SJCRH30 (cell line): ENCODE measurements around the gene WDR38. TPM values are rescaled to one million over a fixed set of nuclear protein-coding genes. Genes with fewer than 3 reads are reported as not detected.

ENCODE experiments used
- DNase-seq, 2 experiments: peaks; one replicate each; pipeline ENCODE4 v3.0.0-alpha.2; 2015 to 2020
- H3K27ac ChIP-seq: fragments of 250-450 bp; sonication (Bioruptor Pico); 2 replicates; pipeline ENCODE4 v1.5.1; 2020; ENCODE audit warnings: mild to moderate bottlenecking, moderate library complexity
- H3K27me3 ChIP-seq: fragments of 250-450 bp; sonication (Bioruptor Pico); 2 replicates; pipeline ENCODE4 v1.5.1; 2020; ENCODE audit warnings: mild to moderate bottlenecking, moderate library complexity
- H3K36me3 ChIP-seq: fragments of 250-450 bp; sonication (Bioruptor Pico); 2 replicates; pipeline ENCODE4 v1.5.1; 2020; ENCODE audit warnings: mild to moderate bottlenecking, moderate library complexity
- H3K4me1 ChIP-seq: fragments of 250-450 bp; sonication (Bioruptor Pico); 2 replicates; pipeline ENCODE4 v1.5.1; 2020; ENCODE audit warnings: mild to moderate bottlenecking, moderate library complexity
- H3K4me3 ChIP-seq: fragments of 250-450 bp; sonication (Bioruptor Pico); 2 replicates; pipeline ENCODE4 v1.5.1; 2020; ENCODE audit warnings: mild to moderate bottlenecking, moderate library complexity
- H3K9me3 ChIP-seq: fragments of 250-450 bp; sonication (Bioruptor Pico); replicated peaks from 2 replicates; pipeline ENCODE4 v1.5.1; 2020; ENCODE audit warnings: mild to moderate bottlenecking, moderate library complexity
- total RNA-seq: library from RNA; depleted of rRNA; stranded (reverse); fragments of >200 nt; shearing (Covaris generic); gene quantifications from 2 replicates; pipeline ENCODE4 v1.2.3, GENCODE V29; 2014; rRNA removed

WDR38 gene, protein sequence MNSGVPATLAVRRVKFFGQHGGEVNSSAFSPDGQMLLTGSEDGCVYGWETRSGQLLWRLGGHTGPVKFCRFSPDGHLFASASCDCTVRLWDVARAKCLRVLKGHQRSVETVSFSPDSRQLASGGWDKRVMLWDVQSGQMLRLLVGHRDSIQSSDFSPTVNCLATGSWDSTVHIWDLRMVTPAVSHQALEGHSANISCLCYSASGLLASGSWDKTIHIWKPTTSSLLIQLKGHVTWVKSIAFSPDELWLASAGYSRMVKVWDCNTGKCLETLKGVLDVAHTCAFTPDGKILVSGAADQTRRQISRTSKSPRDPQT
- not detected in 2 replicates for total RNA-seq

DNA sequence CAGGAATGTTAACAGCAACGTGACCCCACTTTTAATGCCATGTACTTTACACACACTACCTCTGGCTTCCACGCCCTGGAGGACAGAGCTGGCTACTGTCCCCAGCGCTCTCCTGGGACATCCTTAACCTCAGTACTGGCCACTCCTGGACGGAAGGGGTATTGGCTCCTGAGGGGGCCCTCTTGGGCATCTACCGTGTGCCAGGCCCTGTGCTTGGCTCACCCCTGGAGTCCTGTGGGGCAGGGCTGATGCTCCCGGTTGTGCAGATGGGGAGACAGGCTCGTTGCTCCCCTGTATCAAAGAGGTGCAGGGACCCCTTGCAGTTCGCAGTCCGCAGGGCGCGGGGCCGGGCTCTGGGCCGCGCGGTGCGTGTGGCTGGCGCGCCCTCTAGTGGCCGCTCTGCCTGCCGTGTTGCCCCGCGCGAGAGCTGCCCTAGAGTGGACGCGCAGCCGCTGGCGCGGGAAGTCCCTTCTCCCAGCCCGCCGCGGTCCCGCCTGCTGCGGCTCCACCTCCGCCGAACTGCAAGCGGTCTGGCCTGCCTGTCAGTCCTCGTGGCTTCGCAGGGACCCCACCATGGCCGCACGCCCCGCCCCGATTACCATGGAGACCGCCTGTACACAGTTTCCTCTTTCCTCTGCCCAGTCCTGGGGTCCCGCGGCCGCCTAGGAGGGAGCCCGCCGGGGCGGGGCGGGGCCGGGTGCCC is at the start of gene WDR38:
Gene WDR38 (plus strand): TSS at position 632 of the 703 bp plus-strand sequence. CDS start 72 bp downstream, outside the sequence.
- Histone ChIP-seq H3K27ac (no peak within 1 kb of the TSS), H3K27me3 (no peaks in the 10 kb centered on the region), H3K4me3 (peak within 1 kb of the TSS; percentile 51), H3K36me3 (peaks cover 18% of the 10 kb centered on the region), H3K9me3 (no peaks in the 10 kb centered on the region), H3K4me1 (peaks cover 18% of the 10 kb centered on the region)
- peak; percentile 87 to 89 for DNase-seq

DNA sequence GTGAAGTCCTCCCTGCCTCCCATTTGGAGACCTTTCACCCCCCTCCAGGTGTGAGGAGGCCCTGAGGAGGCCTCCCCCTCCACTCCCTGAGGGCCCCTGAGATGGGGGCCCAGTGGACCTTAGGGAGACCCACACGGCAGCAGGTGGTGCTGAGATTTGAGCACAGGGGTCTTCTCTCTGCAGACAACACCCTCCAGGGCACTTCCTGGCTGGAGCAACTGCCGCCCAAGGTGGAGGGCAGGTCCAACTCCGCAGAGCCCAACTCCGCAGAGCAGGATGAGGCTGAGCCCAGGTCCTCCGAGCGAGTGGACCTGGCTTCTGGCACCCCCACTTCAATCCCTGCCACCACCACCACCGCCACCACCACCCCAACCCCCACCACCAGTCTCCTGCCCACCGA is 49.3 kb upstream of the WDR38 start:
- Histone ChIP-seq H3K9me3 (no peaks in the 10 kb centered on the region), H3K4me1 (peaks cover 23% of the 10 kb centered on the region), H3K27ac (no peak overlapping the region), H3K36me3 (no peaks in the 10 kb centered on the region), H3K4me3 (no peak overlapping the region), H3K27me3 (no peaks in the 10 kb centered on the region)
- DNase-seq = no peak

DNA sequence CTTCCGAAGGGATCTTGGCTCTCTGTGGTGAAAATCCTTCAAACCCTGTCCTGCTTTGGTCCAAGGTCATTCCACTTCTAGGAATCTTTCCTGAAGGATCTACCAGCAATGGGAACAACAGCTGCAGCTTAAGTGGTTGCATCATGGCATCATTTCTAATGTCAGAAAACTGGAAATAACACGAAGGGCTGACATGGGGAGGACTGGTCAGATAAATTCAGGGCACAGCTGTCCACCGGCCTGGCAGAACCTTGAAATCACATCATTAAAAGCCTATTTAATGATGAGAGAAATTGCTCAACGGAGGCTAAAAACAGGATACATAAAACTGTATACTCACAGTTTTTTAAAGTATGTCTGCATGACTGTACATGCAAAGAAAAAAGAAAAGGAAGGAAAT is 48.1 kb upstream of the WDR38 start:
- Histone ChIP-seq H3K36me3 (no peaks in the 10 kb centered on the region), H3K27ac (peak overlapping the region; percentile 62), H3K9me3 (no peaks in the 10 kb centered on the region), H3K27me3 (no peaks in the 10 kb centered on the region), H3K4me3 (no peak overlapping the region), H3K4me1 (peaks cover 24% of the 10 kb centered on the region)
- DNase-seq = peak; percentile 77 to 87

DNA sequence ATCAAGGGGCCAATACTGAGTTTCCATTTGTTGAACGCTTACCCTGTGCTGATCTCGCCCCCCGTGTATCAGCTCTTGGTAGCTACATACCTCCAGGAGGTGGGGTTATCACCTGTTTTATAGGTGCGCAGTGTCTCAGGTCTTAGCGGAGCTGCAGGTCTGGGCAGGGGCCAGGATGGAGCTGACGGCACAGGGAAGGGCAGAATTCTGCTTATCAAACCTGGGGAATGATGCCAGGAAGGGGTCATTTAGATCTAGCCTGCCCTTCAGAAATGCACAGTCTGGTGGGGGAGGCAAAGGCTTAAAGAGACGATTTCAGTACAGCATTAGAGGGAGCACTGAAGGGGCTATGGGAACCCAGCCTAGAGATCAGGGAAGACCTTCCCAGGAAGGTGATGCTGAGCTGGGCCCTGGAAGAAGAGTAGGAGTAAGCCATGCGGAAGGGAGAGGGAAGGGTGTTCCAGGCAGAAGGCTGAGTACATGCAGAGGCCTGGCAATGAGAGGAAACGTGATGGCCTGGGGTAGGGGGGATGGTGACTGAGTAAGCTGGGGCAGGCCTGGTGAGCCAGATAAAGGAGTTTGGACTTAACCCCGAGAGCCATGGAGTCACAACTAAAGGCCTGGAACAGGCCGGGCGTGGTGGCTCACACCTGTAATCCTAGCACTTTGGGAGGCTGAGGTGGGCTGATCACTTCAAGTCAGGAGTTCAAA is 44.9 kb upstream of the WDR38 start:
- H3K36me3 ChIP-seq = no peaks in the 10 kb centered on the region
- no peak overlapping the region for H3K27ac ChIP-seq
- H3K4me1 ChIP-seq = peaks cover 49% of the 10 kb centered on the region
- DNase-seq = no peak
- H3K4me3 ChIP-seq = no peak overlapping the region
- no peaks in the 10 kb centered on the region for H3K9me3 ChIP-seq
- no peaks in the 10 kb centered on the region for H3K27me3 ChIP-seq

DNA sequence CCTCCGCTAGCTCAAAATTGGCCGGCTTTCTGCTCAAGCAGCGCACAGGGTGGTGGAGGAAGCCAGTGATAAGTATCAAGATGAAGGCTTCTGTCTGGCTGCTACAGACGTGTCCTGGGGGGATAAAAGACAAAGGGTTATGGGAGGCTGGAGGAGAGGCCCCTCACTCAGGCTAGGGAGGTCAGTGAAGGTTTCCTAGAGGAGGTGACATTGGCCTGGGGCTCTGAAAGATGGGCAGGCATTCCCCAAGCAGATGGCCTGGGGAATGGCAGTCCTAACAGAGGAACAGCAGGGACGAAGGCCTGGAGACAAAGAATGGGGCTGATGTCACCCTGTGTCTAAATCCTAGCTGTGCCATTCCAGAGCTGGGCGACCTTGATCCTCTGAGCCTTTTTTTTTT is 44.0 kb upstream of the WDR38 start:
- Histone ChIP-seq H3K4me3 (no peak overlapping the region), H3K4me1 (peaks cover 57% of the 10 kb centered on the region), H3K36me3 (no peaks in the 10 kb centered on the region), H3K9me3 (no peaks in the 10 kb centered on the region), H3K27ac (no peak overlapping the region), H3K27me3 (no peaks in the 10 kb centered on the region)
- no peak for DNase-seq

DNA sequence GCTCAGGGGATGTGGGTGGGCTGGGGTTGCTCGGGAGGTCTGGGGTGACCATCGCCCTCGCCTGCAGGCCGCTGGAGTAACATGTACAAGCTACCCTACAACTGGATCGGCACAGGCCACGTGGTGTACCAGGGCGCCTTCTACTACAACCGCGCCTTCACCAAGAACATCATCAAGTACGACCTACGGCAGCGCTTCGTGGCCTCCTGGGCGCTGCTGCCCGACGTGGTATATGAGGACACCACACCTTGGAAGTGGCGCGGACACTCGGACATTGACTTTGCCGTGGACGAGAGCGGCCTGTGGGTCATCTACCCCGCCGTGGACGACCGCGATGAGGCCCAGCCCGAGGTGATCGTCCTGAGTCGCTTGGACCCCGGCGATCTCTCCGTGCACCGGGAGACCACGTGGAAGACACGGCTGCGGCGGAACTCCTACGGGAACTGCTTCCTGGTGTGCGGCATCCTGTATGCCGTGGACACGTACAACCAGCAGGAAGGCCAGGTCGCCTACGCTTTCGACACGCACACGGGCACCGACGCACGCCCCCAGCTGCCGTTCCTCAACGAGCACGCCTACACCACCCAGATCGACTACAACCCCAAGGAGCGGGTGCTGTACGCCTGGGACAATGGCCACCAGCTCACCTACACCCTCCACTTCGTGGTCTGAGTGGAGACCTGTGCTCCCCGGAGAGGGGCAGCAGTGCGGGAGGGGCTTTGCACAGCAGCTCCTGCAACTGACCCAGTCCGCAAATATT is 43.3 kb upstream of the WDR38 start:
- H3K27me3 ChIP-seq = no peaks in the 10 kb centered on the region
- peak overlapping the region; percentile 91 for H3K27ac ChIP-seq
- H3K4me3 ChIP-seq = no peak overlapping the region
- peaks cover 54% of the 10 kb centered on the region for H3K4me1 ChIP-seq
- no peaks in the 10 kb centered on the region for H3K9me3 ChIP-seq
- no peaks in the 10 kb centered on the region for H3K36me3 ChIP-seq
- no peak for DNase-seq

DNA sequence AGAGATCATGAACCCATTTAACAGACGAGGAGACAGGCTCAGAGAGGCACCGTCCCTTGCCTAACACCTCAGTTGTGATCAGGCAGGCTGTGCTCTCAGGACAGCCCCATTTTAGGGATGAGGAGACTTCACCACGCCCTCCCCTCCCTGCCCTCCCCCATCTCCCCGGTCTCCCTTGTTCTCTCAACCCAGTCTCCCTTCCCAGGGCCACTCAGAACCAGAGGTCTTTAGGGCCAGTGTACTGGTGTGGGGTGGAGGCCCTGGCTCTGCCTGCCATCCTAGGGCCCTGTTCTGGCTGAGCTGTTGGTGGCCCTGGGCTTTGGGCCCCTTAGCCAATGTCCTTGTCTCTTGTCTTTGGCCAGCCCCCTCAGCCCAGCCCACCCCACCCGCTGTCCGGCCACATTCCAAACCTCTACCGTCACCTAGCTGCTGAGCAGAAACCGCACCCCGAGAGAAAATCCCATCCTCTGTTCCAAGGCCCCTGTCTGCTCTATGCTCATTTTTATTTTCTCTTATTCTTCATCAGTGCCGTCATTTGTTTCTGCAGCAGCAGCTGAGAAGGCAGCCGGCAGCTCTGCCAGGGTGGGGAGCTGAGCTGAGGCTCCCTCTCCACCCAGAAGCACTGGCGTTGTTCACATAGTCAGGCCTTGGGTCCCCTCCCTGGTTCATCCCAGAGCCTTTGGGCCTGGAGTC is 42.5 kb upstream of the WDR38 start:
- no peaks in the 10 kb centered on the region for H3K27me3 ChIP-seq
- peak; percentile 95 to 96 for DNase-seq

DNA sequence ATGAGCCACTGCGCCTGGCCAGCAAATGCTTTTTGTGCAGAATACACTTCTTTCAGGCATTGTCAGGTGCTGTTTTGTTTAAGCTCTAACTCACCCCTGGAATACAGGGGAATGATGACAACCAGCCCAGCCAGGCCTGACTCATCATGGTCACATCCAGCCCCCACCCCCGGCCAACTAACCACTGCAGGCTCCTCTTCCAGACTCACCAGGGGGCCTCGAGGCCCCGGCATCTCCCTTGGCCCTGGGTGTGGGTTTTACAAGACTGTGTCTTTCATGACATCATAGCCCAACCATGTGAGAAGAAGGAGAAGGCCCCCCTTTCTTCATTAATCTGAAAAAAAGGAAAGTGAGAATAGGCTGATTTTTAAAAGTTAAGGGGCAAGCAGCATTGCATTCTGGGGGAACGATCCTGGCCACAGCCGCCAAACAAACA is 40.8 kb upstream of the WDR38 start:
- Histone ChIP-seq H3K36me3 (no peaks in the 10 kb centered on the region), H3K4me3 (no peak overlapping the region), H3K9me3 (no peaks in the 10 kb centered on the region), H3K27me3 (no peaks in the 10 kb centered on the region), H3K4me1 (peaks cover 39% of the 10 kb centered on the region), H3K27ac (peak overlapping the region; percentile 91)
- DNase-seq = peak; percentile 93 to 96

More for the DNA sequence above, 42.5 kb upstream of the WDR38 start:
- Histone ChIP-seq H3K4me1 (peaks cover 46% of the 10 kb centered on the region), H3K27ac (peak overlapping the region; percentile 91), H3K4me3 (no peak overlapping the region), H3K36me3 (no peaks in the 10 kb centered on the region), H3K9me3 (no peaks in the 10 kb centered on the region)

DNA sequence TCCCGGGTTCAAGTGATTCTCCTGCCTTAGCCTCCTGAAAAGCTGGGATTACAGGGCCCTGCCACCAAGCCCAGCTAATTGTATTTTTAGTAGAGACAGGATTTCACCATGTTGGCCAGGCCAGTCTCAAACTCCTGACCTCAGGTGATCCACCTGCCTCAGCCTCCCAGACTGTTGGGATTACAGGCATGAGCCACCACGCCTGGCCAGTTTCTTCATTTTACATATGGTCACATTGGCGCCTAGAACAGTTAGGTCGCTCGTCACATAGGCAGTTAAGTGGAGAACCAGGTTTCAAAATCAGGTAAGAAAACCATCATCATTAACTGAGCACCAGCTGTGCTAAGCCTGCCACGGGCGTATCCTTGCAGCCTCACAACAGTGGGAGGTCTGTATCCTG is 40.2 kb upstream of the WDR38 start:
- Histone ChIP-seq H3K36me3 (no peaks in the 10 kb centered on the region), H3K4me3 (no peak overlapping the region), H3K27ac (peak overlapping the region; percentile 91), H3K27me3 (no peaks in the 10 kb centered on the region), H3K9me3 (no peaks in the 10 kb centered on the region), H3K4me1 (peaks cover 40% of the 10 kb centered on the region)
- no peak for DNase-seq

DNA sequence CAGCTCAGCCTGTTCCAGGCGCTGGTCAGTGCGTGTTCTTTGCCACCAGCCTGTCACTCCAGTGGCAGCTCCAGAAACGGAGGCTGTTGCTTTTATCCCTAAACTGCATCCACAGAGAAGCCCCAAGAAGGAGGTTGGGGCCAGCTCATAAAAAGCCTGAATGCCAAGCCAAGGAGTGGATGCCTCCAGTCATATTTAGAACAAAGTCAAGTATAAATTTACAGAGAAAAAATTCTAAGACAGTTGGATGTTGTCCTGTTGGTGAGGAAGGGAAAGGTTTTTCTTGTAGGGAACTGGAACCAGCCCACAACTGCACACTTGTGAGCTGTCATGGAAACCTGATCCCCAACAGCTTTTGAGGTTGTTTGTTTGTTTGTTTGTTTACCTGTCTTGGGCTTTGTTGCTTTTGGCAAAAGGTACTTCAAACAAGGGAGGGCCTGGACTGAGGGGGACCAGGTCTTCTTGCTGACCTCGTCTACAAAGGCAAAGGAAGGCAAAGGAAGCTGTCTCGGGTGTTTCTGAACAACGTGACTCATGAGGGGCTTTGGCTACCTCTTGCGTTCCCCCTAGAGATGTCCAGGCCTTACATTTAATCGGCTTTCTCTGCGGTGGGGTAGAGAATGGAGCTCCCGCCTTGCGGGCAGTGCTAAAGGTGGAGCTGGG is 39.6 kb upstream of the WDR38 start:
- no peaks in the 10 kb centered on the region for H3K27me3 ChIP-seq
- peak; percentile 49 to 62 for DNase-seq
- no peak overlapping the region for H3K4me3 ChIP-seq
- no peaks in the 10 kb centered on the region for H3K9me3 ChIP-seq
- peaks cover 46% of the 10 kb centered on the region for H3K4me1 ChIP-seq
- peak overlapping the region; percentile 91 for H3K27ac ChIP-seq
- no peaks in the 10 kb centered on the region for H3K36me3 ChIP-seq

DNA sequence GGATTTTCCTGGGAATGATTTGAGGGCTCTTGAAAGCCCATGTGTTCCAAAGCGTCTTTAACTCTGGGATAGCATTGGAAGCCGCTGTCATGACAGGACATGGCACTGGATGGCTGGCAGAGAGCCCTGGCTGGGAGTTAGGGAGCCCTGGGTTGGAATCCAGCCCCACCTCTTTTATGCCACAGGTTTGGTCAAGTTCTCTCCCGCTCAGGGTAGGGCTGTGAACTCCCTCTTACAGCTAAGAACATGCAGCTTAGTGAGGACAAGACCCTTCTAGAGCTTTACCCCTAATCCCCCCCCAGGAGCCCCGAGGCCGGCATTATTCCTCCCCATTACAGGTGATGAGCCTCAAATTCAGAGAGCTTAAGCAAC is 39.1 kb upstream of the WDR38 start:
- Histone ChIP-seq H3K9me3 (no peaks in the 10 kb centered on the region), H3K27ac (peak overlapping the region; percentile 91), H3K36me3 (no peaks in the 10 kb centered on the region), H3K27me3 (no peaks in the 10 kb centered on the region), H3K4me1 (peaks cover 51% of the 10 kb centered on the region), H3K4me3 (no peak overlapping the region)
- no peak for DNase-seq

DNA sequence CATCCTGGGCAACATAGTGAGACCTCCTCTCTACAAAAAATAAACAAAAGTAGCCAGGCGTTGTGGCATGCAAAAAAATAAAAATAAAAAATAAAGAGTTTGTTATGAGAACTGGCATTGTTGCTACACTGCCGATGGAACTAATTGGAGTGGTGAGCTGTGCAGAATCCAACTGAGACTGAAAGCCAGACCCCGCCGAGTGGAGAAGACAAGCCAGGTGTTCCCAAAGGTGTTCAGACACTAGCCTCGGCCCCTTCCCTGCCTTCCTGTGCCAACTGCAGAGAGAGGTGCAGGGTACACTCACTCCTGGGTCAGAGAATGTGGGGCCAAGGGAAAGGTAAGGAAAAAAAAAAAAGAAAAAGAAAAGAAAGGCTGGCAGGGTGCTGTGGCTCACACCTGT is 37.7 kb upstream of the WDR38 start:
- H3K9me3 ChIP-seq = no peaks in the 10 kb centered on the region
- no peaks in the 10 kb centered on the region for H3K27me3 ChIP-seq
- no peaks in the 10 kb centered on the region for H3K36me3 ChIP-seq
- no peak for DNase-seq
- H3K4me3 ChIP-seq = no peak overlapping the region
- H3K27ac ChIP-seq = no peak overlapping the region
- peaks cover 56% of the 10 kb centered on the region for H3K4me1 ChIP-seq

DNA sequence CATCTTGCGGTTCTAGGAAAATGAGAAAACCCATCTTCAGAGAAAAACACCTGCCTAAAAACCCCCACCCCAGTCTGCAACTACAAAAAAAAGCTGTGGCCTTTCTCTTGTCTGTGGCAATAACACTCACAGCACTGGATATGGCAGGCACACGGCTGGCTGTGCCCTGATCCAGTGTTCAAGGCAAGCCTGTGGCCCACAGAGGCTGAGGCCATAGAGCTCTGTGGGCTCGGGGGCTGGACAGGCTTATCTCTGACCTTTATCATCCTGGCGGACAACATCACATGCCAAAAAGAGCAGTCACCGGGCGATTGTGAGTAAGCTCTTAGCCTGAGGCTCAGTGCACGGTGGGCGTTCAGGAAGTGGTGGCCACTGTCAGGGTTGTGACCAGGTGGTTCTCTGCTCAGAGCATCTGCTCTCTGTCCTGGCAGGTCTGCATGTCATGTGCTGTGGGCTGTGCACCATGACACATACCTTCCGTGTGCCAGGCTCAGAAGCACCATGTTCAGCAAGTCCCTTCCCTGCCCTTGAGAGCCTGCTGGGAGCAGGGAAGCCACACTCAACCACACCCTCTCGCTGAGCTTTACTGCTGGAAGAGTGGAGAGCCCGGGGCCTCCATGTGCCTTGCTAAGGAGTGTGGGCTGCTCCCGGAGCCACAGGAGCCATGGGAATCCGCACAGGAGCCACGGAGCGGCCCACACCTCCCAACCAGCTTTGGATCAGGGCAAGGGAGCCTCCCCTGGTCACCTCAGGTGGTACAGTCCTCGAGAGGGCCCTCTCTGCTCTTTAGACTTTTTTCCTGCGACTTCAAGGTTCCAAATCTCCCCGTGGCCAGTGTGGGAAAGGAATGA is 34.6 kb upstream of the WDR38 start:
- peak; percentile 58 to 68 for DNase-seq
- Histone ChIP-seq H3K27me3 (no peaks in the 10 kb centered on the region), H3K4me1 (peaks cover 45% of the 10 kb centered on the region), H3K36me3 (no peaks in the 10 kb centered on the region), H3K9me3 (no peaks in the 10 kb centered on the region), H3K4me3 (no peak overlapping the region), H3K27ac (peak overlapping the region; percentile 19)
